GM12892 (cell line): ENCODE results near the gene GNB2.

Experiments
- DNase-seq: peaks from one replicate; pipeline ENCODE4 v3.0.0; 2011; ENCODE audit not compliant: insufficient read length
- FAIRE-seq: peaks from 2 replicates; lab custom pipeline; 2011; peaks lifted over from hg19 to GRCh38; lab: Jason Lieb, UNC
- POLR2A ChIP-seq: IDR thresholded peaks from 2 replicates; pipeline ENCODE4 v1.6.1; 2011; ENCODE audit warnings: low read depth, low read length, control low read depth
- POLR2AphosphoS5 ChIP-seq: IDR thresholded peaks from 2 replicates; pipeline ENCODE4 v1.6.1; 2011; ENCODE audit warnings: low read depth, low read length, control low read depth
- TAF1 ChIP-seq: IDR thresholded peaks from 2 replicates; pipeline ENCODE4 v1.6.1; 2011; ENCODE audit warnings: low read depth, mild to moderate bottlenecking, control low read depth, low read length, borderline replicate concordance

The GNB2 gene

GRCh38 chr7:100679129-100679926 is 5.8 kb downstream of the GNB2 start:
- no peak for FAIRE-seq
- TF ChIP-seq POLR2A (no peak; the same call in 1 of the 2 replicates), POLR2AphosphoS5 (0 out of 2 replicates have a peak, but pooled peaks have one; percentile 7)
- DNase-seq = peak; percentile 27

GRCh38 chr7:100679927-100680575 is 6.5 kb downstream of the GNB2 start:
- FAIRE-seq (no peak), DNase-seq (peak; percentile 19)
- TF ChIP-seq POLR2AphosphoS5 = no peak
- no peak for TF ChIP-seq TAF1
- no peak for TF ChIP-seq POLR2A

GRCh38 chr7:100680576-100681271 is 7.2 kb downstream of the GNB2 start:
- DNase-seq (peak; percentile 25), FAIRE-seq (no peak)
- TF ChIP-seq POLR2AphosphoS5 (no peak), POLR2A (no peak), TAF1 (no peak)

GRCh38 chr7:100681491-100682227 is 8.1 kb downstream of the GNB2 start:
- no peak for FAIRE-seq
- peak; percentile 21 for DNase-seq
- TF ChIP-seq TAF1 (no peak), POLR2AphosphoS5 (no peak), POLR2A (no peak)

- FAIRE-seq = no peak
- DNase-seq = peak; percentile 19
- TF ChIP-seq TAF1 (no peak), POLR2AphosphoS5 (no peak), POLR2A (no peak)
Measured at GRCh38 chr7:100682228-100682741, 8.7 kb downstream of the GNB2 start.

- FAIRE-seq (no peak), DNase-seq (peak; percentile 19)
- TF ChIP-seq POLR2A (no peak), POLR2AphosphoS5 (no peak), TAF1 (no peak)
Measured at GRCh38 chr7:100682991-100683658, 9.6 kb downstream of the GNB2 start.

GRCh38 chr7:100683659-100684533 is 10.4 kb downstream of the GNB2 start:
- FAIRE-seq (no peak), DNase-seq (peak; percentile 6)
- TF ChIP-seq TAF1 (no peak), POLR2A (no peak), POLR2AphosphoS5 (no peak)

- TF ChIP-seq POLR2AphosphoS5 (no peak), TAF1 (no peak), POLR2A (no peak)
- DNase-seq = peak; percentile 18
- FAIRE-seq = no peak
Measured at GRCh38 chr7:100684534-100685042, 11.0 kb downstream of the GNB2 start.

GRCh38 chr7:100685049-100685605 is 11.6 kb downstream of the GNB2 start:
- DNase-seq (peak; percentile 11), FAIRE-seq (no peak)
- TF ChIP-seq POLR2AphosphoS5 (no peak), POLR2A (no peak), TAF1 (no peak)
